ENCODE data around the gene APOC3. TPM values are rescaled to one million over a fixed set of nuclear protein-coding genes. Genes with fewer than 3 reads are reported as not detected.

APOC3 gene
- polyA plus RNA-seq, 1 donor: not detected

- DNase-seq (ENCODE audit: low read depth): no peak
Observed at GRCh38 chr11:116804001-116804400, 25.7 kb upstream of the APOC3 start.

GRCh38 chr11:116807601-116808261, 22.0 kb upstream of the APOC3 start:
- DNase-seq (ENCODE audit: low read depth): no peak

- DNase-seq (ENCODE audit: low read depth): no peak
Observed at GRCh38 chr11:116808262-116809175, 21.2 kb upstream of the APOC3 start.

GRCh38 chr11:116811194-116811593, 18.5 kb upstream of the APOC3 start:
- DNase-seq (ENCODE audit: low read depth): no peak

- DNase-seq (ENCODE audit: low read depth): no peak
Observed at GRCh38 chr11:116812109-116812508, 17.6 kb upstream of the APOC3 start.

GRCh38 chr11:116813170-116813569, 16.5 kb upstream of the APOC3 start:
- no peak for DNase-seq (ENCODE audit: low read depth)

GRCh38 chr11:116813781-116814471, 15.8 kb upstream of the APOC3 start:
- DNase-seq (ENCODE audit: low read depth): no peak

- no peak for DNase-seq (ENCODE audit: low read depth)
Observed at GRCh38 chr11:116814502-116814901, 15.2 kb upstream of the APOC3 start.

- no peak for DNase-seq (ENCODE audit: low read depth)
Observed at GRCh38 chr11:116819049-116819448, 10.7 kb upstream of the APOC3 start.

- no peak for DNase-seq (ENCODE audit: low read depth)
Observed at GRCh38 chr11:116821050-116821918, 8.4 kb upstream of the APOC3 start.

- no peak for DNase-seq (ENCODE audit: low read depth)
Observed at GRCh38 chr11:116822575-116822974, 7.1 kb upstream of the APOC3 start.

- no peak for DNase-seq (ENCODE audit: low read depth)
Observed at GRCh38 chr11:116823031-116823843, 6.5 kb upstream of the APOC3 start, which contains the start of gene APOA4. APOA4 (minus strand) TSS chr11:116823304; CDS start chr11:116823191, 113 bp downstream.

- no peak for DNase-seq (ENCODE audit: low read depth)
Observed at GRCh38 chr11:116825434-116825833, 4.3 kb upstream of the APOC3 start.

- no peak for DNase-seq (ENCODE audit: low read depth)
Observed at GRCh38 chr11:116825854-116826750, 3.6 kb upstream of the APOC3 start.

GRCh38 chr11:116826751-116827431, 2.8 kb upstream of the APOC3 start:
- no peak for DNase-seq (ENCODE audit: low read depth)

GRCh38 chr11:116827461-116827860, 2.2 kb upstream of the APOC3 start:
- DNase-seq (ENCODE audit: low read depth): no peak

- DNase-seq (ENCODE audit: low read depth): no peak
Observed at GRCh38 chr11:116828632-116829524, 829 bp upstream of the APOC3 start.
